ENCODE results near the gene PLXDC2.

PLXDC2 gene

DNA sequence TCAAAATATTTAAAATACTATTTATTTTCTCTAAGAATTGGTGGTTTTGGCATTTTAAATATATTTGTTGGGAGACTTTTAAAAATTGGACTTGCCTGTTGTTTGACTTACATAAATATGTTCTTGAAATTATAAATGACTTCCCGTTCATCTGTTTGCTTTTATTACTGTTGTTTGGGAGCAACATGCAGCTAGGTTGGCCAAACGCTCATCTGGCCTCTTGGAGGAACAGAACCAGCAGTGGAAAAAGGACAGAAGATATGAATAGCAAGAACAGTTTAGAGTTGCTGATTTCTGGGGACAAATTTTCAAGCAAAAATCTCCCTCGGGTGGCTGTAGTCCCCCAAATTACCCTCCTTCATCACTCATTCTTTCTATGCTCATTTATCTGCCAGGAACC lies 41.6 kb downstream of the PLXDC2 start:
- no peak for DNase-seq (ENCODE audit: low read depth)

DNA sequence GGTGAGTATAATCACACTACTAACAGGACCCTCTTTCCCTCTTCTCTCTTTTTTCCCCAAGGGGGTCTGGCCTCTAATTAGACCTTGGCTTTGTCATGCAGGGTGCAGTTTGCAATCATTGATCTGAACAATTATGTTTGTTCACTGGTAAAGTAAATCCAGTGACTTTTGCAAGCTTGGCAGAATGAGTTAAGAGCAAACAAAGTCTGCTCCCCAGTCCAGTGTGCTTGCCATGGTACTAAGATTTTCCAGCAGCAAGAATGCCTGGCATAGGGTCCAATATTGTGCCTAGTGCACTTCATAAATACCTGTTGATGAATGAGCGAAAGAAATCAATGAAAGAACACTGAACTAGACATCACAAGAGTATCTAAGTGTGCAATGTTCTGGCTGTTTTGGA lies 43.9 kb downstream of the PLXDC2 start:
- no peak for DNase-seq (ENCODE audit: low read depth)

DNA sequence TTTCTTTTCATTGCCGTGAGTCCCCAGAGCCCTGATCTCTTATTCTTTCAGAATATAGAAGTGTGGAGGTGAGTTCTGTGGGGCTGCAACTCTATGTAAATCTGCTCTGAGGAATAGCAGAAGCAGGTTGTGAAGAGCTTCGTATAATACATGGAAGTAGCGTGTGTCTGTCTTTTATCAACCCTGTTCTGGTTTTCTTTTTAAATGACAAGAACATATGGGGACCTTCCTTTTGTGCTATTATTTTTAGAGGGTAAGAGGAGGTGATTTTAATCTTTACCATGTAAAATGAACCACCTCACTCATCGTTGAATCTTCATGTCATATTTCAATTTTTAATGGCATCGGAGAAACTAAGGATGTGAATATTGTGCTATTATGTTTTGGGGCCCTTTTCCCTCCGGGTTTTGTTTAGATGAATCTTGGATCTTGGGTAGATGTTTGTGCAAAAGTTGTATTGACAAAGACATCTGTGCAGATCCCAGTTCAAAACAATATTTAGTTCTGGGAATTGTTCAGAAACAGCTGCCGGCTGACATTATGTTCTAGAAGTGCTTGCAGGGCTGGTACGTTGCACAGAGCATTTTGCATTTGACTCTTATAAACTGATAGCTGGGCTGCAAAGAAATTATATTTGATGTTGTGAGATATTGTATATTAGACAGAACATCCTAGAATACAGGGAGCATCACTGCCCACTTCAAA lies 46.7 kb downstream of the PLXDC2 start:
- DNase-seq (ENCODE audit: low read depth) = no peak

DNA sequence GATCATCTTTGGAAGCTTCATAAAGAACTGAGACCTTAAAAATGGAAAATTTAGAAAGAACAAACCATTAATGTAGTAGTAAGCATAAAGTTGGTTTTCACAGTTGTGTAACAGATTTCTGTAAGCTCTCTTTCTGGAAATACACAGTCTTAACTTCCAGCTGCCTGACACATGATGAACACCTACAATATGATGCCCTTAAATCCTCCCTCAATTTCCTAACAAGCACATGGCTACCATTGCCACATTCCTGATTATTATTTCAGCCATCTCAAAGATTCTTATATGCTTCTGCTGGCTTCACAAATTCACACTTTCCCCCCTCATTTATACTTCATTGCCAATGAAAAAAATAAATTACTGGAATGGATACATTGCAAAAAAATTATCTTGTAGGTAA lies 49.4 kb downstream of the PLXDC2 start:
- no peak for DNase-seq (ENCODE audit: low read depth)

DNA sequence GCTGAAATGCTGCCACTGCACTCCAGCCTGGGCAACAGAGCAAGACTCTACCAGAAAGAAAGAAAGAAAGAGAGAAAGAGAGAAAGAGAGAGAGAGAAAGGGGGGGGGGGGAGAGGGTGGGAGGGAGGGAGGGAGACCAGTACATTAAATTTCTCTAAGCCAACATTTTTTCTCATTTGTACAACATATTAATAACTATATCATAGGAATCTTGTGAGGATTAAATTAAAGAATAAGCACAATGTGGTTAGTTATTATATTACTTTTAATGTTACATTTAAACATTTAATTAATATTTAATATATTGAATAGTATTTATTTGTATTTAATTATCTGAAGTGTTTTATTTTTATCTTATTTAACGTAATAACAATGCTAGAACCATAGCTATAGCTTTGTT lies 53.1 kb downstream of the PLXDC2 start:
- DNase-seq (ENCODE audit: low read depth) = no peak

DNA sequence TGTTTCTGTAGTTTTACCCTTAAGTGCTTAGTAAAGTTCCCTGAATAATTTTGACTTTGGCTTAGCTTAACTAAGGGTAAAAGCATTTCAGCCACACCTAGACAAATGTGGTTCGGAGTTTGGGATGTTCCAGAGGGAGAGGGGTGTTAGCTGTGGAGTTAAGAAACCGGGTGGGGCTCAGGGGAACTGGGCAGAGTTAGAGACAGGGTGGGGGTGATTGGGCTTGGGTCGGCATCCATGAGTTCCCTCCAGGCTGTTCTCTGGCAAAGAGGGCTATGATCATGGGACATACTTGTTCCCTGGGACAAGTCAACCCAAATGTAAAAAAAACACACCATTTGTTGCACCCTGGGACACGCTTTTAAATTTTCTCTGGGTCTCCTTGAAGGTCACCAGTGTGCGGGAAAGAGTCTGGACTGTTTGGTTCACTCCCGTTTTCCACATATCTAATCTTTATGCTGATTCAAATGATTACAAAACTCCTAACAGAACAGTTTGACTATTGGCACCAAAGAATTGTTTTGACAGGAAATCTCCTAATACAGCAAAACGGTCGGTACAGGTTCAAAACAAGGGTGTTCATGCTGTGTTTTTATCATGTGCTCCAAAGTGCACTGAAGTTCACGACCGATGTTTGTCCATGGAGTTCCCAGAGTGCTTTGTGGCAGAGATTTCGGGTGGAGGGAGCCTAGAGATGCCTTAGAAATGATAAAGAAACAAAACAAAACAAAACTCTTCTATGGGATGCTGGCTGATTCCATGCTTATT lies 56.5 kb downstream of the PLXDC2 start:
- DNase-seq (ENCODE audit: low read depth) = no peak

DNA sequence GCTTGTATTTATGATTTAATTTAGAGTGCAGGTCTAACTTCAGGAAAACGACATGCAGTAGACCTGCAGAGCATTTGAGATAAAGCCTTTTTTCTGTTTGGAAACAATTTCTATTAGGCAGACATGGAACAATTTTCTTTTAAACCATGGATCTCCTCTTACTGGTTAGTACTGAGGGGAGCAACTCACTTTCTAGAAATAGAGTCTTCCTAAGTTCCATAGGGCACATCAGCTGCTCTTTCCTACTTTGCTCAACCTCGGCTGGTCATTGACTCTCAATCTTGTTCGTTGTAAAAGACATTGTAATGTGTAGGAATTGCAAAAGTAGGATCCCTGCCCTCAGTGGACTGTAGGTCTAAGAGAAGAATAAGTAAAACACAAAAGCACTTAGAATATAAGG lies 58.0 kb downstream of the PLXDC2 start:
- no peak for DNase-seq (ENCODE audit: low read depth)

DNA sequence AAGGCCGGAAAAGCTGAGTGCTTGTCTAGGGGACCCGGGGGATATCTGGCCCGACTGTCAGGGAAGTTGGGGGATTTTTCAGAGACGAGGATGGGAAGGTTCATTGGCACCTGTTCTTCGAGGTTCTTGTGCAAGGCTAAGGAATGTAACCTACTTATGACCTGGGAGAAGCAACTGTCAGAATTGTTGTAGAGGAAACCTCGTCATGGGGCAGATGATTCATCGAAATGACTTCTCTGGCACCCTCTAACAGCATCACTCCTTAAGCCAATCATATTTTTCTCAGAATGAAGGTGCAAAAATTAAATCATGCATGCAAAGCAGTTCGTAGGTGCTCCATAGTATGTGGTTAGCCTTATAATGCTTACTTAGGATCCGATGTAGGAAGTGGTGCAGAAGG lies 58.6 kb downstream of the PLXDC2 start:
- no peak for DNase-seq (ENCODE audit: low read depth)

DNA sequence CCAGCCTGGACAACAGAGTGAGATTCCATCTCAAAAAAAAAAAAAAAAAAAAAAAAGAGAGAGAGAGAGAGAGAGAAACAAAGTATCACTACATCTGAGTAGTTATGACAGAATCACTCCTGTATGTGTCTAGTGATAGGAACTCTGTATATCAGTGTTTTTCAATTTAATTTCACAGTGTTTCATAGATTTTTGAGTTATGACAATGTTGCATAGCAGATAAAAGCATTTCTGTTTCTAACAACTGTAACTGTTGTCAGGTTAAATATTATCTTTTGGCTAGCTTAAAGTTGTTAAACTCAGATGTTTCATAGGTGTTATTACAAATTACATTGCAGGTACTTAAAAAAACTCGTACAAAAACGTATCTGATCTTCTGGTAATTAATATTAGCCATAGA lies 60.3 kb downstream of the PLXDC2 start:
- DNase-seq (ENCODE audit: low read depth) = no peak

DNA sequence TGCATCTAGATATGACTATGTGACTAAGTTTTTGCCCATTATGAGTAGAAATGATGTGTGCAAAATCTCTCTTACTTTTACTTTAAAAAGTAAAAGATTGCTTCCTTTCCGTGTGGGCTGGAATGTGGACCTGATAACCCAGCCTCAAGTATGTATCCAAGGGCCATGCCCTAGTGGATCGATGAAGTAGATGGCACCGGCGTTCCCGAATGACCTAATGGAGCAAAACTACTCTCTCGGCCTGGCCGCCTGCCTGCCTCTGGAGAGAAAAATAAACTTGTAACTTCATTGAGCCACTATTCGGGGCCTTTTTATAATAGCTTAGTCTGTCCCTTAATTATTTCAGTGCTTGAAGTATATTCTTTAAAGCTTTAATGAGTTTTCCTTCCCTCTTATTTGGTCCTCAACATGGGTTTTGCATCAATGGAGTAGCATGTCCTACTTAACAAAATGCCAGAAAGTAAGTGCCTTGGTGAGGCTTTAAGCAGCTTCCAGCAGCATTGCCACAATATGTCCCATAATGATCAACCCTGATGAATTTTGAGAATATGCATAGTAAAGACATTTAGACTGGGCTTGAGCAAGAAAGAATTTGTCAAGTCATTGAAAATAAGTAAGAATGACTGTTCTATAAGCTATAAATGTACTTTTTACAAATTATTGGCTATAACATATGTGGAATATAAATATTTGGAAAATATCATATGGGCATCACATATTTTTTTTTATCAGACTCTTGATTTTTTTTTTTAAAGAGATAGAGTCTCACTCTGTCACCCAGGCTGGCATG lies 61.4 kb downstream of the PLXDC2 start:
- no peak for DNase-seq (ENCODE audit: low read depth)

DNA sequence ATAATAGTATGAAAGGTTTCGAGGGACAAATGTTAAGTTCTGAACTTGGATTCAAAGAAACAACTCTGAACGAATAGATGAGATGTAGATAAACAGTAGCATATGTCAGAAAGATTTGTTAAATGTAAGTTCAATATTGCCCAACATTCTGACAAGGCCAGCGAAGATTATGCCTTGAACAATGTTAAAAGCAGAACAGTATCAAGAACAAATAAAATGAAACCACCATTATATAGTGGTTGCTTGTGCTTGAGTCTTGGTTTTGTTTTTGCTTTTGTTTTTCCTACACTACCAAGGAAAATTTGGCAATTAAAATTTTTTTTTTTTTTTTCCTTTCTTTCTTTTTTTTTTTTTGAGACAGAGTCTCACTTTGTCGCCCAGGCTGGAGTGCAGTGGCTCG lies 66.4 kb downstream of the PLXDC2 start:
- DNase-seq (ENCODE audit: low read depth) = no peak

DNA sequence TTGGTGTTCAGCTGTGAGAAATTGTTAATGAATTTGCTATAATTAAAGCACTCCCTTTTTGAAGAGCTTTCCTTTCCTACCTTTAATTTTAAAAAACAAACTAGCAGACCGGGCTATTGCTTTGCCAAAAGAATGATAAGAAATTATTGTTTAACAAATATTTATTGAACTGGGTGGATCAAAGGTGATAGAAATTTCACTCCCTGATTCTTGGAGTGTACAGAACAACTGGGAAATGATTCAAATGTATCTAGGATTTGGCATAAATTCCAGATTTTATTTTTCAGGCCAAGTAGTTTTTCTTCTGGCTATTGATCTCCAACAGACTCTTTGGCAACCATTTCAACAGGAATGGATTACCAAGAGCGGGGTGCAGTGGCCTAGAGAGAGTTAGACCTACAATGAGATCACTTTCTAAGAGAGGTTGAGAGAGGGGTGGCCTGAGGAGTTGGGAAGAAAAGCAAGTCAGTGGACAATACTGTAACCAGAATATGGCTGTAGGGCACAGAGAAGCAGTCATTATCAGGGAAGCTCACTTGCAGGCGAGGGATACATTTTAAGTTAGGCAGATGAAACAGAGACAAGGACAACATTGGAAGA lies 71.9 kb downstream of the PLXDC2 start:
- no peak for DNase-seq (ENCODE audit: low read depth)

DNA sequence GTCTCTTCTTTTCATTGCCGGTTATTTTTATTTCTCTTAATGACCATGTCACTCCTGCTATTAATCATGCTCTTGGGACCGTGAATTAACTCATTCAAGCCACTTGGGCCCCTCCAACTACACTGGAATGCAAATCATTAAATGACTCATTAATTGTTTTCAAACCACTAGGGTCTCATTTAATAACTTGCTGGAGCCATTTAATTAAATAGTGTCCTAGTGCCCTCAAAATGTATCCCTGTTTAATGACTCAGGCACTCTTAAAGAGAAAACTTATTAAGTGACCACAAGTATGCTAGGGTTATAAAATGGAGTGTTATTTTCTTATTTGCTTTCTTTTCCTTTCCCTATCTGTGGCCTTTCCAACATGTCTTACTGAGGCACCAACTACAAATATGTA lies 73.0 kb downstream of the PLXDC2 start:
- no peak for DNase-seq (ENCODE audit: low read depth)

DNA sequence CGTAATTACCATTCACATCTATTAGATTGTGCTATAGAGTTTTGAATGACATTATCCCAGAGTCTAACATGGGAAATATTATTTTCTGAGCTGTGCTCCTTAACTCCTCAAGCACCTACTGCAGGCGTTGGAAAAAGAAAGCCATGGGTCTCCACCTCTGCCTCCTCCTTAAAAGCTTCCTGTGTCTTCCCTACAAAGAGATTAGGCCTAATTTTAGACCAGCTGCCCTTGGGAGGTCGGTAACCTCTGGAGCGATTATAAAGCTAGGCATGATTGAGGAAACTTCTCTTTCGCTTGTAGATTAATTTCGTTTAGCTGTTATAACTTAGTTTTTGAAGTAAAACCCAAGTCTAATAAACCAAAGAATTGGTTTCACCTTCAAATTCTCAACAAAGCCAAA lies 75.2 kb downstream of the PLXDC2 start:
- no peak for DNase-seq (ENCODE audit: low read depth)

DNA sequence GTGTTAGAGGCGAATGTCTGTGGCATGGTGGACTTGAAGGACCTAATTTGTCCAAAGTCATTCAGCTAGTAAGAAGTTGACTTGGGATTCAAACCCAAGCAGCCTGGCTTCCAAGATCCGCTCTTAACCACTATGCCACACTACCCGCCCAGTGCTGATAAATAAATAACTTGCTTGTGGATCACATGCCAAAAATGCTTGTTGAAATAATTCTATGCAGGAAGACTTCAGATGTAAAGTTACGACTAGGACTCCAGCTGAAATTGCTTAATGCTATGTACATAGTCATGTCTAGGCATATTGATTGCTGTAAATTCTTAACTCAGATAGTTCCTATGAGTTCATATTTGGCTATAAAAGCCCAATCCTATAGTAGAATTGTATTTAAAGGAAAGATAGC lies 76.0 kb downstream of the PLXDC2 start:
- no peak for DNase-seq (ENCODE audit: low read depth)

DNA sequence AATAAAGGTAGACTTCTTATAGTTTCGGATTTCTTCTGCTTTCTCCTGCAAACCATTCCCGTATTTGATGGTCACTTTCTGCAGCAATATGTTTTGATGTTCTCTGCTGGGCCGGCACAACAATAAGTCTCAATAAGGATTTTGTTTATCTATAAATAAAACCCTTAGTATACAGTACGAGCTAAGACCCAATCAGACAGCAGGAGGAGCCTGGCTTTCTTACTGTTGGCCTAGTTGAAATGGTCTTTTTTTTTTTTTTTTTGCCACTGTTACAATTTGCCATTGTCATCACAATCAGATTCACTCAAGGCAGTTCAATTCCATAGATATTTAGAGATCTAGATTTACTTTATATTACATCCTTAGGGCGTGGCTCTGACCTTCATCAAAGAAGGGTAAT lies 76.4 kb downstream of the PLXDC2 start:
- no peak for DNase-seq (ENCODE audit: low read depth)

DNA sequence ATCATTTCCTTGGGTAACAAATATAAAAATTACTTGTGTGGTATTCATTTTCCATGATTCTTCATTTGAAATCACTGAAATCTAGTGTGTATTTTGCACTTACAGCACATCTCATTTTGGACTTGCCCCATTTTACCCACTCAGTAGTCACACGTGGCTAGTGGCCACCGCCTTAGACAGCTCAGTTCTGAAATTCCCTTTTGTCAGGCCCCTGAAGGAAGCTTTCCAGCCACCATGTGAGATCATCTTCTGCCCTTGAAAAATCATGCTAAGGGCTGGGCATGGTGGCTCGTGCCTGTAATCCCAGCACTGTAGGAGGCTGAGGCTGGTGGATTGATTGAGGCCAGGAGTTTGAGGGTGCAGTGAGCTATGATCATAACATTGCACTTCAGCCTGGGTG lies 79.3 kb downstream of the PLXDC2 start:
- no peak for DNase-seq (ENCODE audit: low read depth)

DNA sequence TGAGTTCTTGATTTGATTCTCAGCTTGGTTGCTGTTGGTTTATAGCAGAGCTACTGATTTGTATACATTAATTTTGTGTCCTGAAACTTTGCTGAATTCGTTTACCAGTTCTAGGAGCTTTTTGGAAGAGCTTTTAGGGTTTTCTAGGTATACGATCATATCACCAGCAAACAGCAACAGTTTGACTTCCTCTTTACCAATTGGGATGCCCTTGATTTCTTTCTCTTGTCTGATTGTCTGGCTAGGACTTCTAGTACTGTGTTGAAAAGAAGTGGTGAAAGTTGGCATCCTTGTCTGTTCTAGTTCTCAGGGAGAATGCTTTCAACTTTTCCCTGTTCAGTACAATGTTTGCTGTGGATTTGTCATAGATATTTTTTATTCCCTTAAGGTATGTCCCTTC lies 86.2 kb downstream of the PLXDC2 start:
- no peak for DNase-seq (ENCODE audit: low read depth)

DNA sequence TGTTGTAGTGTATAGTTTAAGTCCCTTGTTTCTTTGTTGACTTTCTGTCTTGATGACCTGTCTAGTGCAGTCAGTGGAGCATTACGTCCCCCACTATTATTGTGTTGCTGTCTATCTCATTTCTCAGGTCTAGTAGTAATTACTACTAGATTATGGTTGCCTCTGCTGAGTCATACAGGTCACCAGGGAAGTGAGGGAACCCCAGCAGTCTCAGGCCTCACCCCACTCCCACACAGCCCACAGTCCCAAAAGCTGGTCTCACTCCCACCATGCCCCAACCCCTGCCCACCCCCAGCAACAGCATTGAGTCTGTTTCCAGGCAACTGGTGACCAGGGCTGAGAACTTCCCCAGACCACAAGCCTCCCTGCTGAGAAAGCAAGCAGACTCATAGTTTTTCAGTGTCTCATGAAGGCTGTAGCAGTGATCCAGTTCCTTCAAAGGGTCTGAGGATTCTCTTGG lies 88.0 kb downstream of the PLXDC2 start:
- peak; percentile 41 for DNase-seq (ENCODE audit: low read depth)

DNA sequence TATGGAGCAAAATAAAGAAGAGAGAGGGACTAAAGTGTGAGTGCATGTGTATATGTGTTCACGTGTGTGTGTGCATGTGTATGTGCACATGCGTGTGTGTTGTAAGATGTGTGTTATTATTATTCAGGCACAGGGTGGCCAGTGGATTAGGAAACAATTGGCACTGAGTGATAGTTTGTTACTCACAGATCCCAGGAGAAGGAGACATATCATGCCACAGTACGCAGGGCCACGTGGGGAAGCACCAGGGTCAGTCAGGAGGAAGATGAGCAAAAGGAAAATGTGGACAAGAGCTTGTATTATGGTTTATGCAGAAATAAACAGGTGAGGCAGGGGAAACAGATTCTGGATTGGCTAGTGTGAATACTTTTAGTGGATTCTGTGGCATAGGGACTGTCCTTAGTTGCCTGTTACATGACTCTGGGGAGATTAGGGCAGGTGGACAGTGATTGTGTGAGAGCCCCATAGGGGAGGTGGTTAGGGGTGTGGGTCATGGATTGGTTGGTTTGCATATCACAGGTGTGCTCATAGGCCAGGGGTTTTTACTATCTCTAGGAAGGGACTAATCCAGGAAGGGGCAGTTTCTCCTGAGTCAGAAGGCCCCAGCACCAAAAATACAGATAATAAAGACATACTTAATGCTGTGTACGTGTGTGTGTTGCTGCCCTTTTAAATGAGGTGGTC lies 90.0 kb downstream of the PLXDC2 start:
- DNase-seq (ENCODE audit: low read depth) = no peak

DNA sequence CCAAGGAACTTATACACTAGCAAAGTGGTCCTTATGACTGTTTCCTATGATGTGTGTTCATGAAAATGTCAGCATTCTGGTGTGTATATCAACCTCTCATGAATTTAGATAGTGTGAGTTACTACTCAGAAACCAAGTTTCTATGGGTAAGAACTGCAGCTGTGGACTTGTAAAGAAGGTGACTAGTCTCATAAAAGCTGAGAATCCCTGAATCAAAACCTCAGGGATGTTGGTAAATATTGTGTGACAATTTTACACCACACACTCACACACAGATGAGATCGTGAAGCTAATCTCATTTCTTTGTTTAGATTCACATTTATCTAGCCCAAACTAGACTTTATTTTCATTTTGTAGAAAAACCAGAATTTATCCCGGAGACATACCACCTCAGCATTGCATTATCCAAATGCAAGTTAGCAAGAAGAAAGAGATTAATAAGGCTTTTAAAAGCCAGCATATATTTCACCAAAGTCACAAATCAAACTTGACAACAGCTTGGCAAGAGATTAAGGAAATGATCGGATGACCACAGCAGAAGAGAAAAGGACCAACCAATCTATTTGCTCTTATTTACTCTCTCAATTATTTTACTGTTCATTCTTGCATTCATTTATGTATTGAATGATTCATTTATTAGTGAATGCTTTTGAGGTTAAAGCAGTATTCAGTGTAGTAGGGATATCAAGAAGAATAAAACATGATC lies 92.9 kb downstream of the PLXDC2 start:
- no peak for DNase-seq (ENCODE audit: low read depth)

Measured in stromal cell of bone marrow (primary cell).